Astrocyte of the spinal cord (primary cell): Measurements from ENCODE around the gene UTS2B.

Source experiments
- DNase-seq: peaks from one replicate; pipeline ENCODE4 v3.0.0; 2011; ENCODE audit warnings: low read depth, low spot score
- H3K4me3 ChIP-seq: 2 replicates; pipeline ENCODE4 v1.5.1; 2011; ENCODE audit warnings: low read depth, mild to moderate bottlenecking, low read length, moderate library complexity
- CTCF ChIP-seq: IDR thresholded peaks from 2 replicates; pipeline ENCODE4 v1.5.1; 2012; ENCODE audit warnings: low read depth, mild to moderate bottlenecking, low read length, inconsistent platforms
- in situ Hi-C: cut with HindIII; loops from 2 replicates; pipeline ENCODE4 v1.10.0; 2017; ENCODE audit warnings: low sequenced_read_pairs

The UTS2B gene

GRCh38 chr3:191320316-191320715 lies 10.0 kb downstream of the UTS2B start:
- no peak overlapping the region for H3K4me3 ChIP-seq
- no peak for TF ChIP-seq CTCF
- DNase-seq, result no peak
- in situ Hi-C loops, result no loop called here

- in situ Hi-C loops, result no loop called here
- no peak for TF ChIP-seq CTCF
- no peak overlapping the region for H3K4me3 ChIP-seq
- DNase-seq, result no peak
Observed at GRCh38 chr3:191316876-191317603, 13.3 kb downstream of the UTS2B start.

GRCh38 chr3:191314109-191314728 lies 16.1 kb downstream of the UTS2B start:
- no peak overlapping the region for H3K4me3 ChIP-seq
- no peak for DNase-seq
- no peak for TF ChIP-seq CTCF
- in situ Hi-C loops, result no loop called here

- no peak for DNase-seq
- in situ Hi-C loops, result no loop called here
- no peak for TF ChIP-seq CTCF
- no peak overlapping the region for H3K4me3 ChIP-seq
Observed at GRCh38 chr3:191313296-191313695, 17.0 kb downstream of the UTS2B start.

GRCh38 chr3:191307341-191307740 lies 23.0 kb downstream of the UTS2B start:
- no peak overlapping the region for H3K4me3 ChIP-seq
- DNase-seq, result no peak
- no peak for TF ChIP-seq CTCF
- in situ Hi-C loops, result no loop called here

- no peak overlapping the region for H3K4me3 ChIP-seq
- TF ChIP-seq CTCF, result no peak
- no peak for DNase-seq
- in situ Hi-C loops, result no loop called here
Observed at GRCh38 chr3:191306428-191306827, 23.9 kb downstream of the UTS2B start.
